ENCODE data around the gene EVL.

EVL gene

DNA sequence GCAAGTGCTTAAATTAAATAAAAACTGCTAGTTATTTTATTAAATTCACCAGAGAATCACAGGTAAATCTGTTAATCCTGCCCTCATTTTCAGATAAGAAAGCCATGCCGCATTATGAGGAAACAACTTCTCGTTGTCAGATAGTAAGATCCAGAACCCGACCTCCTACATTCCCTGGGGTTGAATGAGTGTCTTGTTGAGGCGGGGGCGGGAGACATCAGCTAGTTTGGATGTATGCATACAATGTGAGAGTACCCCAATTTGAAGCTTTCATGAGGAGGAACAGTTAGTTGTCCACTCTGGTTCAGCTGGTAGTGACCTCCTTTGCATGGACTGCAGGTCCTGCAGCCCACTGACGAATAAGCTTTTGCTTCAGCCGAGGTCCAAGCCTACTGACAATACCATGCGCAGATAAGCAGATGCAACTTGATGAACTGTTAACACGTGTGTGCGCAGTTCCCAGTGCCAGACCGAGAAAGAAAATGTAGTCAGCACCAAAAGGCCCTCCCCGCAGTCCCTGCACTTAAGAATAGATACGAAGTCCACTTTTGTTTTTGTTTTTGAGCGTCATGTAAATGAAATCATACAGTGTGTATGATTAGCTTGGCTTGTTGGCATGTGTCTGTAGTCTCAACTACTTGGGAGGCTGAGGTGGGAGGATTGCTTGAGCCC, 34.9 kb downstream of the EVL start:
- Histone ChIP-seq H3K79me2 (ENCODE audit: control insufficient read depth, insufficient read depth, low read length, unreplicated experiment) (no peaks in the 10 kb centered on the region), H3K36me3 (ENCODE audit: insufficient read depth, low read length) (no peaks in the 10 kb centered on the region), H3K4me3 (ENCODE audit: low read depth, low read length) (no peak overlapping the region), H3K4me1 (ENCODE audit: control insufficient read depth, insufficient read depth, low read length, unreplicated experiment) (peaks cover 39% of the 10 kb centered on the region), H2AFZ (ENCODE audit: low read length, unreplicated experiment) (no peak overlapping the region), H3K27ac (ENCODE audit: low read depth, low read length) (no peak overlapping the region), H3K27me3 (ENCODE audit: insufficient read depth, low read length) (no peaks in the 10 kb centered on the region)

DNA sequence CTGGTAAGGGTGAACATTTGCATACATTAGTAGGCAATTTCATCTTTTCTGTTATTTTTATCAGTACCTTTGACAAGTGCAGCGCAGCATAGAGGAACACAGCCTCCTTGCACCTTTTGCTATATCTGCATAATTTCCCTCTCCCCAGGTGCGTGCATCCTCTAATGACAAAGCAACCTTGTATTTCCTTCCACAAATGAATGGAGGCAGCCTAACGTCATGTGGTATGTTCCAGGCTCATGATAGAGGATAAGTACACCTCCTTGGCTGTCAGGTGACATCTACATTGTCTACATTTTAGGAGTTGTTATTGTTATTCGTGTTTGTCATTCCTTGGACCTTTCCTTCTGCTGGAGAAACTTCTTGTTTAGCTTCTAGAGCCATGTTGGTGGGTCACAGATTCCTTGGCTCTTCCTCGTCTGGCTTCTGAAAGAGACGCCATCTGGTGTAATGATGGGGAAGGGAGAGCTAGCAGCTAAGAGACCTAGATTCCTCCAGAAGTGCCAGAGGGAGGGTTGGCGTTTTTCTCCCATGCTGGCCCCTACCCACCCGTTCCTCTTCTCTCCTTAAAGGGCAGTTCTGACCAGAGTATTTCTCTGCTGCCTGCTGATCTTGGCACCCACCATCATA, 37.0 kb downstream of the EVL start:
- Histone ChIP-seq H3K27me3 (ENCODE audit: insufficient read depth, low read length) (no peaks in the 10 kb centered on the region), H3K36me3 (ENCODE audit: insufficient read depth, low read length) (no peaks in the 10 kb centered on the region), H2AFZ (ENCODE audit: low read length, unreplicated experiment) (no peak overlapping the region), H3K79me2 (ENCODE audit: control insufficient read depth, insufficient read depth, low read length, unreplicated experiment) (no peaks in the 10 kb centered on the region), H3K4me3 (ENCODE audit: low read depth, low read length) (no peak overlapping the region), H3K27ac (ENCODE audit: low read depth, low read length) (no peak overlapping the region), H3K4me1 (ENCODE audit: control insufficient read depth, insufficient read depth, low read length, unreplicated experiment) (peaks cover 28% of the 10 kb centered on the region)

DNA sequence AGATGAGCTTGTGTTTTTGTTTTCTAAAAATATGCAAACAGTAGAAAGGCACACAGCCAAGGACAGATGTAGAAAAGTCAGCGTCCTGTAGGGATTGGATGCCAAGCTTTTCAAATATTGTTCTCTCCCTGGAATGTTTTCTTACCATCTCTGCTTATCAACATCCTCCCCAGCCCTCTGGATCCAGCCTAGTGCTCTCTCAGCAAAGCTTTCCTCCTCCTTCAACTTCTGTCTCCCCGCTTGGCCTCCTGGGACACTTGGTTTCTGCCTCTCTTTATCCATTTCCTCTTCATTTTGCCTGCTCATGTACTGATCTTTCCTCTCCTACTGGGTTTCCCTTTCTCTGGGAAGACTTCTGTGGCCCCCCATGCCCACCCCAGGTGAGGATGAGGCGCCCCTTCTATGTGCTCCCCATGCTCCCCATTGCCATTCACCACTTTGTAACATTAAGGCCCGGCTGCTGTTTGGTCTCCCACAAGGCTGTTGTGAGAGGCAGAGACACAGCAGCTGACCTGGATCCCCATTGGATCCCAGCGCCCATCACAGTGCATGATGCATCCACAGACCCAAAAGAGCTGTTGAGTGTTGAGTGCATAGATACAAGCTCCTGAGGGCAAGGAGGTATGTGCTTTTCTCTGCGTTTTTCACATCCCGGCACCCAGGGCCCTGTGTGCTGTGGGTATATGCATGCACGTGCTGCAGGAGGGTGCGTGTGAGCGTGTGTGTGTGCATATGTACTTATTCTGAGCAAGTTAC, 38.2 kb downstream of the EVL start:
- Histone ChIP-seq H2AFZ (ENCODE audit: low read length, unreplicated experiment) (no peak overlapping the region), H3K27ac (ENCODE audit: low read depth, low read length) (peak overlapping the region; percentile 14; the same call in 1 of the 2 replicates), H3K4me1 (ENCODE audit: control insufficient read depth, insufficient read depth, low read length, unreplicated experiment) (peaks cover 33% of the 10 kb centered on the region), H3K79me2 (ENCODE audit: control insufficient read depth, insufficient read depth, low read length, unreplicated experiment) (no peaks in the 10 kb centered on the region), H3K4me3 (ENCODE audit: low read depth, low read length) (no peak overlapping the region), H3K36me3 (ENCODE audit: insufficient read depth, low read length) (no peaks in the 10 kb centered on the region), H3K27me3 (ENCODE audit: insufficient read depth, low read length) (no peaks in the 10 kb centered on the region)

GRCh38 chr14:100104006-100104352, 38.8 kb downstream of the EVL start:
- Histone ChIP-seq H3K4me1 (ENCODE audit: control insufficient read depth, insufficient read depth, low read length, unreplicated experiment) (peaks cover 38% of the 10 kb centered on the region), H2AFZ (ENCODE audit: low read length, unreplicated experiment) (no peak overlapping the region), H3K36me3 (ENCODE audit: insufficient read depth, low read length) (no peaks in the 10 kb centered on the region), H3K4me3 (ENCODE audit: low read depth, low read length) (no peak overlapping the region), H3K27me3 (ENCODE audit: insufficient read depth, low read length) (no peaks in the 10 kb centered on the region), H3K27ac (ENCODE audit: low read depth, low read length) (peak overlapping the region; percentile 43), H3K79me2 (ENCODE audit: control insufficient read depth, insufficient read depth, low read length, unreplicated experiment) (no peaks in the 10 kb centered on the region)

GRCh38 chr14:100104523-100105300, 39.5 kb downstream of the EVL start:
- Histone ChIP-seq H3K4me1 (ENCODE audit: control insufficient read depth, insufficient read depth, low read length, unreplicated experiment) (peaks cover 39% of the 10 kb centered on the region), H3K36me3 (ENCODE audit: insufficient read depth, low read length) (no peaks in the 10 kb centered on the region), H3K4me3 (ENCODE audit: low read depth, low read length) (no peak overlapping the region), H3K27me3 (ENCODE audit: insufficient read depth, low read length) (no peaks in the 10 kb centered on the region), H3K79me2 (ENCODE audit: control insufficient read depth, insufficient read depth, low read length, unreplicated experiment) (no peaks in the 10 kb centered on the region), H2AFZ (ENCODE audit: low read length, unreplicated experiment) (no peak overlapping the region), H3K27ac (ENCODE audit: low read depth, low read length) (peak overlapping the region; percentile 43)

GRCh38 chr14:100105357-100106169, 40.3 kb downstream of the EVL start:
- Histone ChIP-seq H3K27me3 (ENCODE audit: insufficient read depth, low read length) (no peaks in the 10 kb centered on the region), H3K27ac (ENCODE audit: low read depth, low read length) (no peak overlapping the region), H3K36me3 (ENCODE audit: insufficient read depth, low read length) (no peaks in the 10 kb centered on the region), H3K4me3 (ENCODE audit: low read depth, low read length) (no peak overlapping the region), H3K79me2 (ENCODE audit: control insufficient read depth, insufficient read depth, low read length, unreplicated experiment) (no peaks in the 10 kb centered on the region), H2AFZ (ENCODE audit: low read length, unreplicated experiment) (no peak overlapping the region), H3K4me1 (ENCODE audit: control insufficient read depth, insufficient read depth, low read length, unreplicated experiment) (peaks cover 39% of the 10 kb centered on the region)

- no peak overlapping the region for H3K27ac ChIP-seq (ENCODE audit: low read depth, low read length)
- no peak overlapping the region for H2AFZ ChIP-seq (ENCODE audit: low read length, unreplicated experiment)
- H3K4me1 ChIP-seq (ENCODE audit: control insufficient read depth, insufficient read depth, low read length, unreplicated experiment): peaks cover 39% of the 10 kb centered on the region
- H3K79me2 ChIP-seq (ENCODE audit: control insufficient read depth, insufficient read depth, low read length, unreplicated experiment): no peaks in the 10 kb centered on the region
- no peaks in the 10 kb centered on the region for H3K36me3 ChIP-seq (ENCODE audit: insufficient read depth, low read length)
- no peak overlapping the region for H3K4me3 ChIP-seq (ENCODE audit: low read depth, low read length)
- H3K27me3 ChIP-seq (ENCODE audit: insufficient read depth, low read length): no peaks in the 10 kb centered on the region
Measured at GRCh38 chr14:100106250-100107112, 41.3 kb downstream of the EVL start.

GRCh38 chr14:100107236-100107635, 42.0 kb downstream of the EVL start:
- peaks cover 39% of the 10 kb centered on the region for H3K4me1 ChIP-seq (ENCODE audit: control insufficient read depth, insufficient read depth, low read length, unreplicated experiment)
- no peak overlapping the region for H3K27ac ChIP-seq (ENCODE audit: low read depth, low read length)
- no peaks in the 10 kb centered on the region for H3K79me2 ChIP-seq (ENCODE audit: control insufficient read depth, insufficient read depth, low read length, unreplicated experiment)
- H3K4me3 ChIP-seq (ENCODE audit: low read depth, low read length): no peak overlapping the region
- H3K27me3 ChIP-seq (ENCODE audit: insufficient read depth, low read length): no peaks in the 10 kb centered on the region
- H3K36me3 ChIP-seq (ENCODE audit: insufficient read depth, low read length): no peaks in the 10 kb centered on the region
- H2AFZ ChIP-seq (ENCODE audit: low read length, unreplicated experiment): no peak overlapping the region

GRCh38 chr14:100108042-100108825, 43.0 kb downstream of the EVL start:
- H3K27ac ChIP-seq (ENCODE audit: low read depth, low read length): no peak overlapping the region
- no peaks in the 10 kb centered on the region for H3K36me3 ChIP-seq (ENCODE audit: insufficient read depth, low read length)
- peaks cover 31% of the 10 kb centered on the region for H3K4me1 ChIP-seq (ENCODE audit: control insufficient read depth, insufficient read depth, low read length, unreplicated experiment)
- H2AFZ ChIP-seq (ENCODE audit: low read length, unreplicated experiment): peak overlapping the region; percentile 9
- no peaks in the 10 kb centered on the region for H3K27me3 ChIP-seq (ENCODE audit: insufficient read depth, low read length)
- H3K4me3 ChIP-seq (ENCODE audit: low read depth, low read length): no peak overlapping the region
- no peaks in the 10 kb centered on the region for H3K79me2 ChIP-seq (ENCODE audit: control insufficient read depth, insufficient read depth, low read length, unreplicated experiment)
